Endothelial cell of umbilical vein (primary cell): Measurements from ENCODE around the gene CS.

Experiments
- EZH2 ChIP-seq: IDR thresholded peaks from 2 replicates; pipeline ENCODE4 v1.6.1; 2012; ENCODE audit warnings: borderline replicate concordance, low read depth, mild to moderate bottlenecking, moderate library complexity, low read length, inconsistent platforms; ENCODE audit not compliant: severe bottlenecking
- JUN ChIP-seq: IDR thresholded peaks from 2 replicates; pipeline ENCODE4 v1.6.1; 2011; ENCODE audit warnings: borderline replicate concordance, low read depth; ENCODE audit not compliant: insufficient read length, insufficient read depth
- MAX ChIP-seq: IDR thresholded peaks from 2 replicates; pipeline ENCODE4 v1.6.1; 2011; ENCODE audit not compliant: insufficient read depth, insufficient read length
- MYC ChIP-seq: IDR thresholded peaks from one replicate; pipeline ENCODE4 v1.6.1; 2011; ENCODE audit warnings: mild to moderate bottlenecking, low read depth, low read length
- POLR2A ChIP-seq: IDR thresholded peaks from 2 replicates; pipeline ENCODE4 v1.6.1; 2012; ENCODE audit warnings: low read depth, mild to moderate bottlenecking, control low read depth, low read length
- POLR2AphosphoS5 ChIP-seq: IDR thresholded peaks from 2 replicates; pipeline ENCODE4 v1.6.1; 2012; ENCODE audit warnings: low read depth, mild to moderate bottlenecking, control low read depth, low read length, moderate library complexity; ENCODE audit not compliant: insufficient read depth
- TF ChIP-seq, protein P1 (sequence below), 2 donors: IDR thresholded peaks; 1 replicate in 1 of 2; 2 replicates in 1 of 2; pipeline ENCODE4 v1.5.1; 2011; ENCODE audit warnings: low read length in 2 of 2, mild to moderate bottlenecking in 2 of 2, moderate library complexity in 2 of 2, control low read depth in 1 of 2, inconsistent platforms in 1 of 2, low read depth in 1 of 2; ENCODE audit not compliant: insufficient read depth in 1 of 2; ENCODE audit errors: extremely low read depth in 1 of 2

DNA sequence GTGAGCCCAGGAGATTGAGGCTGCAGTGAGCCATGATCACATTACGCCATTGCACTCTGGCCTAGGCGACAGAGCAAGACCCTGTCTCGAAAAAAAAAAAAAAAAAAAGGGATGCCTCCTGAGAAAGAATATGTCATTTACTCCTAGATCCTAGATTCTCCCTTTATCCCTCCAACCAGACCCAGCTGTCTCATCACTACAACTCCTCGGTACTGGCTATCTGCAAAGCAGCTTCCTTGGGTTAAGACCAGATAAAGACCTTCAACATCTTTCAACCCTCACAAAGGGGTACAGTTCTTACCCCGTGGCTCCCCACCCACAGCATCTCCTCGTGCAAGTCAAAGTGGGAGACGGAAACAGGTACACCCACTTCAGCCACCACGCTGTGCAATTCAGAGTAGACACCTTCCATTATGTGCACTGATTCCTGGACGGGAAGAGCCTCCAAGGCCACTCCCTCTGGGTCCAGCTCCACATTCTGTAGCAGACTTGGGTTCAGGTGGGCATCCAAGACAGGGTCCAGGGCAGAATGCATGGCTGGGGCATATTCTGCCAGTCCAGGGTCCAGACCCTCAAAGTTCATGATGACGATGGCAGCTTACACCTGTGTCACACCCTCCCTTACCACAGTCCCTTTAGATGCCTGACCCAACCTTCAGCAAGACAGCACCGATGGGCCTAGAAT, 32.5 kb upstream of the CS start:
- TF ChIP-seq, protein P1, sequence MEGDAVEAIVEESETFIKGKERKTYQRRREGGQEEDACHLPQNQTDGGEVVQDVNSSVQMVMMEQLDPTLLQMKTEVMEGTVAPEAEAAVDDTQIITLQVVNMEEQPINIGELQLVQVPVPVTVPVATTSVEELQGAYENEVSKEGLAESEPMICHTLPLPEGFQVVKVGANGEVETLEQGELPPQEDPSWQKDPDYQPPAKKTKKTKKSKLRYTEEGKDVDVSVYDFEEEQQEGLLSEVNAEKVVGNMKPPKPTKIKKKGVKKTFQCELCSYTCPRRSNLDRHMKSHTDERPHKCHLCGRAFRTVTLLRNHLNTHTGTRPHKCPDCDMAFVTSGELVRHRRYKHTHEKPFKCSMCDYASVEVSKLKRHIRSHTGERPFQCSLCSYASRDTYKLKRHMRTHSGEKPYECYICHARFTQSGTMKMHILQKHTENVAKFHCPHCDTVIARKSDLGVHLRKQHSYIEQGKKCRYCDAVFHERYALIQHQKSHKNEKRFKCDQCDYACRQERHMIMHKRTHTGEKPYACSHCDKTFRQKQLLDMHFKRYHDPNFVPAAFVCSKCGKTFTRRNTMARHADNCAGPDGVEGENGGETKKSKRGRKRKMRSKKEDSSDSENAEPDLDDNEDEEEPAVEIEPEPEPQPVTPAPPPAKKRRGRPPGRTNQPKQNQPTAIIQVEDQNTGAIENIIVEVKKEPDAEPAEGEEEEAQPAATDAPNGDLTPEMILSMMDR (IDR thresholded peaks at IDR 0.05; ENCODE audit: extremely low read depth in 1 of 2, insufficient read depth in 1 of 2, low read depth in 1 of 2, low read length in 2 of 2): no peak
- no peak for TF ChIP-seq POLR2AphosphoS5
- TF ChIP-seq POLR2A: no peak
- no peak for TF ChIP-seq MAX
- TF ChIP-seq EZH2: no peak
- no peak for TF ChIP-seq JUN
- no peak for TF ChIP-seq MYC
